ENCODE results near the gene IRF2BP1.

Gene IRF2BP1

GRCh38 chr19:45885556-45886426, at the start of gene IRF2BP1:
TSS of gene IRF2BP1 (minus strand) at chr19:45886141. CDS start at chr19:45885774, 367 bp downstream.
- DNase-seq (ENCODE audit: low read depth) = peak; percentile 78

- no peak for DNase-seq (ENCODE audit: low read depth)
Observed at GRCh38 chr19:45935267-45935666, 49.3 kb upstream of the IRF2BP1 start.

GRCh38 chr19:45934551-45935230, 48.8 kb upstream of the IRF2BP1 start:
- no peak for DNase-seq (ENCODE audit: low read depth)

- no peak for DNase-seq (ENCODE audit: low read depth)
Observed at GRCh38 chr19:45933759-45934158, 47.8 kb upstream of the IRF2BP1 start.

- no peak for DNase-seq (ENCODE audit: low read depth)
Observed at GRCh38 chr19:45931055-45931454, 45.1 kb upstream of the IRF2BP1 start.

- no peak for DNase-seq (ENCODE audit: low read depth)
Observed at GRCh38 chr19:45929247-45929646, 43.3 kb upstream of the IRF2BP1 start.

- DNase-seq (ENCODE audit: low read depth) = peak; percentile 75
Observed at GRCh38 chr19:45927565-45928261, 41.8 kb upstream of the IRF2BP1 start.

GRCh38 chr19:45924891-45925447, 39.0 kb upstream of the IRF2BP1 start:
- DNase-seq (ENCODE audit: low read depth) = no peak

- no peak for DNase-seq (ENCODE audit: low read depth)
Observed at GRCh38 chr19:45922281-45922680, 36.3 kb upstream of the IRF2BP1 start.

GRCh38 chr19:45920458-45920857, 34.5 kb upstream of the IRF2BP1 start:
- no peak for DNase-seq (ENCODE audit: low read depth)

- no peak for DNase-seq (ENCODE audit: low read depth)
Observed at GRCh38 chr19:45919678-45920077, 33.7 kb upstream of the IRF2BP1 start.

GRCh38 chr19:45918721-45919120, 32.8 kb upstream of the IRF2BP1 start:
- no peak for DNase-seq (ENCODE audit: low read depth)

- no peak for DNase-seq (ENCODE audit: low read depth)
Observed at GRCh38 chr19:45917421-45918091, 31.6 kb upstream of the IRF2BP1 start.

- no peak for DNase-seq (ENCODE audit: low read depth)
Observed at GRCh38 chr19:45913874-45914830, 28.2 kb upstream of the IRF2BP1 start, which contains the start of gene NANOS2. TSS of gene NANOS2 (minus strand) at chr19:45914778. CDS start at chr19:45914693, 85 bp downstream.

GRCh38 chr19:45911291-45911690, 25.4 kb upstream of the IRF2BP1 start:
- no peak for DNase-seq (ENCODE audit: low read depth)

- DNase-seq (ENCODE audit: low read depth) = no peak
Observed at GRCh38 chr19:45908956-45909355, 23.0 kb upstream of the IRF2BP1 start.

- DNase-seq (ENCODE audit: low read depth) = no peak
Observed at GRCh38 chr19:45906221-45906620, 20.3 kb upstream of the IRF2BP1 start.

GRCh38 chr19:45905011-45905410, 19.1 kb upstream of the IRF2BP1 start:
- DNase-seq (ENCODE audit: low read depth) = no peak

GRCh38 chr19:45902651-45903625, 17.0 kb upstream of the IRF2BP1 start:
- peak; percentile 100 for DNase-seq (ENCODE audit: low read depth)
